GM12872 (cell line): ENCODE results near the gene SLC25A42.

ENCODE experiments used
- CTCF ChIP-seq: IDR thresholded peaks from 3 replicates; pipeline ENCODE4 v1.5.1; 2011; ENCODE audit warnings: low read depth, mild to moderate bottlenecking, low read length, moderate library complexity; ENCODE audit not compliant: insufficient read depth

SLC25A42 gene

GRCh38 chr19:19122902-19123301 lies 59.1 kb downstream of the SLC25A42 start:
- TF ChIP-seq CTCF: no peak

- no peak for TF ChIP-seq CTCF
Observed at GRCh38 chr19:19123386-19123785, 59.6 kb downstream of the SLC25A42 start.

- TF ChIP-seq CTCF: no peak
Observed at GRCh38 chr19:19126102-19126501, 62.3 kb downstream of the SLC25A42 start.

GRCh38 chr19:19131989-19132388 lies 68.2 kb downstream of the SLC25A42 start:
- TF ChIP-seq CTCF: no peak

- TF ChIP-seq CTCF: no peak
Observed at GRCh38 chr19:19132912-19133311, 69.1 kb downstream of the SLC25A42 start.

GRCh38 chr19:19133985-19134384 lies 70.2 kb downstream of the SLC25A42 start:
- no peak for TF ChIP-seq CTCF

GRCh38 chr19:19134687-19135158 lies 70.9 kb downstream of the SLC25A42 start:
- TF ChIP-seq CTCF: no peak

GRCh38 chr19:19137556-19138108 lies 73.8 kb downstream of the SLC25A42 start:
- no peak for TF ChIP-seq CTCF
